HCEC 1CT (cell line): Measurements from ENCODE around the gene DOCK2.
"Not testable (repeated sequence)": the region's sequence is repeated elsewhere in the genome, so short reads cannot be mapped to it uniquely, and the experiment has no call there.

Source experiments
- DNase-seq: peaks from one replicate; pipeline ENCODE4 v3.0.0-alpha.2; 2017

DOCK2 gene

GRCh38 chr5:169723103-169723831 is 86.2 kb downstream of the DOCK2 start:
- no peak for DNase-seq

- no peak for DNase-seq
Measured at GRCh38 chr5:169724303-169725087, 87.4 kb downstream of the DOCK2 start.

GRCh38 chr5:169725665-169726064 is 88.6 kb downstream of the DOCK2 start:
- DNase-seq: not testable (repeated sequence)

GRCh38 chr5:169728418-169728817 is 91.3 kb downstream of the DOCK2 start:
- no peak for DNase-seq

- no peak for DNase-seq
Measured at GRCh38 chr5:169731221-169731620, 94.1 kb downstream of the DOCK2 start.

- DNase-seq: no peak
Measured at GRCh38 chr5:169732841-169733240, 95.8 kb downstream of the DOCK2 start.

GRCh38 chr5:169735913-169736312 is 98.8 kb downstream of the DOCK2 start:
- DNase-seq: no peak

GRCh38 chr5:169736653-169737052 is 99.6 kb downstream of the DOCK2 start:
- DNase-seq: no peak

GRCh38 chr5:169740435-169740834 is 103.4 kb downstream of the DOCK2 start:
- DNase-seq: no peak

- DNase-seq: no peak
Measured at GRCh38 chr5:169742771-169743296, 105.8 kb downstream of the DOCK2 start.

GRCh38 chr5:169744336-169744735 is 107.3 kb downstream of the DOCK2 start:
- DNase-seq: no peak

- DNase-seq: peak; percentile 17
Measured at GRCh38 chr5:169745441-169746146, 108.5 kb downstream of the DOCK2 start.

- DNase-seq: no peak
Measured at GRCh38 chr5:169746147-169746694, 109.1 kb downstream of the DOCK2 start.

GRCh38 chr5:169748174-169748573 is 111.1 kb downstream of the DOCK2 start:
- no peak for DNase-seq

- no peak for DNase-seq
Measured at GRCh38 chr5:169749295-169749694, 112.2 kb downstream of the DOCK2 start.

- no peak for DNase-seq
Measured at GRCh38 chr5:169751490-169751889, 114.4 kb downstream of the DOCK2 start.

- DNase-seq: not testable (repeated sequence)
Measured at GRCh38 chr5:169752566-169752965, 115.5 kb downstream of the DOCK2 start.

- no peak for DNase-seq
Measured at GRCh38 chr5:169753795-169754194, 116.7 kb downstream of the DOCK2 start.

GRCh38 chr5:169754737-169755136 is 117.7 kb downstream of the DOCK2 start:
- DNase-seq: no peak

GRCh38 chr5:169756071-169756765 is 119.1 kb downstream of the DOCK2 start:
- DNase-seq: no peak

- DNase-seq: no peak
Measured at GRCh38 chr5:169757016-169757415, 119.9 kb downstream of the DOCK2 start.

GRCh38 chr5:169758886-169759285 is 121.8 kb downstream of the DOCK2 start:
- DNase-seq: no peak
